Measurements from ENCODE around the gene DGCR2.

DNA sequence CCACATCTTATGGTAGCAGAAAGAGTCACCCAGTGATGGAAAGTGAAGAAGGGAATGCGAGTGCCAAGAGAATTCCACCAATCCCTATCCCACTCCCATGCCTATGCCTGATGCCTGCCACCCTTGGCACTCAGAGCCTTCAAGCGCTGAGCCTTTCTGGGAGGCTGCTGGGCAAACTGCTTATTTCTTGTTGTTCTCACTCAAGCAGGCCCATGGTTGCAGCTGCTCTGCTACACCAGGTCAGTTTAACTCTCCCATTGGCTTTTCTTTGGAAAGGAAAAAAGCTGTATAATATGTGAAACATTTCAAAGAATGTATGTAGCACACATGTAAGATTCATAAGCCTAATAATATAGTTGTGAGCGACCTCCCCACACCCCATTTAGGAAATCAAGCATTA, 41.4 kb downstream of the DGCR2 start:
- TF ChIP-seq, protein P1, sequence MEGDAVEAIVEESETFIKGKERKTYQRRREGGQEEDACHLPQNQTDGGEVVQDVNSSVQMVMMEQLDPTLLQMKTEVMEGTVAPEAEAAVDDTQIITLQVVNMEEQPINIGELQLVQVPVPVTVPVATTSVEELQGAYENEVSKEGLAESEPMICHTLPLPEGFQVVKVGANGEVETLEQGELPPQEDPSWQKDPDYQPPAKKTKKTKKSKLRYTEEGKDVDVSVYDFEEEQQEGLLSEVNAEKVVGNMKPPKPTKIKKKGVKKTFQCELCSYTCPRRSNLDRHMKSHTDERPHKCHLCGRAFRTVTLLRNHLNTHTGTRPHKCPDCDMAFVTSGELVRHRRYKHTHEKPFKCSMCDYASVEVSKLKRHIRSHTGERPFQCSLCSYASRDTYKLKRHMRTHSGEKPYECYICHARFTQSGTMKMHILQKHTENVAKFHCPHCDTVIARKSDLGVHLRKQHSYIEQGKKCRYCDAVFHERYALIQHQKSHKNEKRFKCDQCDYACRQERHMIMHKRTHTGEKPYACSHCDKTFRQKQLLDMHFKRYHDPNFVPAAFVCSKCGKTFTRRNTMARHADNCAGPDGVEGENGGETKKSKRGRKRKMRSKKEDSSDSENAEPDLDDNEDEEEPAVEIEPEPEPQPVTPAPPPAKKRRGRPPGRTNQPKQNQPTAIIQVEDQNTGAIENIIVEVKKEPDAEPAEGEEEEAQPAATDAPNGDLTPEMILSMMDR (IDR thresholded peaks at IDR 0.05), result no peak
- TF ChIP-seq POLR2A (IDR thresholded peaks at IDR 0.05), result no peak

All from adrenal gland (tissue), 5 donors.